ENCODE results near the gene ELK4. TPM values are rescaled to one million over a fixed set of nuclear protein-coding genes. Genes with fewer than 3 reads are reported as not detected.

The ELK4 gene
- total RNA-seq, 1 donor from 2014 or later: 22.9 TPM

DNA sequence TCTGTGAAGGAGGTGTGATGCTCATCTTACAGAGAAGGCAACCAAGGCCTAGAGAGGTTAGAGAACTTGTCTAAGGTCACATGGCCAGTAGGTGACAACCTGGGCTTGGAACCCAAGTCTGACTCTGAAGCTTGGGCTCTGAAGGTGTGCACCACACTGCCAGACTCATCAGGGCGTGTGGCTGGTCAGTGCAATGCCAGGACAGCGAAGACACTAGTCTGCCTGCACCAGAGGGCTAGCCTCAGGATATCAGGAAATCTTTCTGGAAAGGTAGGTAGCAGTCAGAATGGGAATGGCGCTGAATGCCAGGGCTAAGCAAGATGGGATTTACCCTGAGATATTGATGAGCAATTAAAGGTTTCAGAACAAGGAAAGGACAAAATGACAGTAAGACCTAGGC lies 34.9 kb downstream of the ELK4 start:
- no peak for DNase-seq (ENCODE audit: low read depth, low spot score)

DNA sequence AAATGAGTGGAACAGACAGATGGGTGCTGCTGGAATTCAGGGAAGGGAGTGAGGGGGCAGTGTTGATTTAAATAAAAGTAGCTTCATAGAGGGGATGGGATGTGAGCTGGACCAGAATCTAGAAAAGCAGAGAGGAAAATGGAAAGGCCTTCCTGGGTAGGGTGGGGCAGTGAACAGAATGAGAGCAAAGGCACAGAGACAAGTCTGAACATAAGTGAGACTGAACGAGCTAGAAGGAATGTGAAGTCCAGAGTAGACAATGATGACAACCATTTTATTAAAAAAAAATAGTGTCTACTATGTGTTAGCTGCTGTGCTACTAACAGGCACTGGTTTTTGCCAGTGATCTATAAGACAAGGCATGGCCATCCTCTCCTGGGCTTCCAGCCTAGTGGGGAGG lies 36.0 kb downstream of the ELK4 start:
- no peak for DNase-seq (ENCODE audit: low read depth, low spot score)

DNA sequence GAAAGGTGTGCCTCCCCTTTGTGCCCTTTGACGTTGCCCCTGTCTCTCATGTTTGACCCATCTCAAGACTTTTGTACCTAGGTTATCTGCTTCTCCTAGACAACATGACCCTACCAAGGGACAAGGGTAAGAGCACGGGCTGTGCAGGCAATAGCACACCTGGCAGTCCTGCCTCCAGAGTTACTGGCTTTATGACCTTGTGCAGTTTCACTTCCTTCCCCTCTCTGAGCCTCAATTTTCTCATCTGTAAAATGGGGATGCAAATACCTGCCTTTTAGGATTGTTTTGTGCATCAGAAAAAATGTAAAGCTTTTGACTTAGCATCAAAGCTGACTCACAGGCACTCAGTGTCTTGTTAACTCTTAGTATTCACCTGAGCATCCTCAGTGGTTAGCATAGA lies 36.4 kb downstream of the ELK4 start:
- DNase-seq (ENCODE audit: low read depth, low spot score): no peak

DNA sequence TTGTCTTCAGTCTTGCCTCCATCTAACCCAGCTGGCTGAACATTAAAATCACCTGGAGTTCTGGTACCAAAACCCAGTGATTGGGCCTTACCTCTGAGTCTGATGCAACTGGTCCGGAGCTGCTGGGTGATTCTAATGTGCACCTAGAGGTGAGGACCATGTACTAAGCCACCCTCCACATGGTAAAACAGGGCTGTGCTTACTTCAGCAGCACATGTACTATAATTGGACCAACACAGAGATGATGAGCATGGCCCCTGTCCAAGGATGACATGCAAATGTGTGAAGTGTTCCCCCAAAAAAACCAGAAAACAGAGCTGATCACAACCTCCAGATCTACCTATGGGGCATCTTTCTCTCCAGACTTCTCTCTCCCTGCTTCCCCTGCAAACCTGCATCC lies 37.0 kb downstream of the ELK4 start:
- no peak for DNase-seq (ENCODE audit: low read depth, low spot score)

DNA sequence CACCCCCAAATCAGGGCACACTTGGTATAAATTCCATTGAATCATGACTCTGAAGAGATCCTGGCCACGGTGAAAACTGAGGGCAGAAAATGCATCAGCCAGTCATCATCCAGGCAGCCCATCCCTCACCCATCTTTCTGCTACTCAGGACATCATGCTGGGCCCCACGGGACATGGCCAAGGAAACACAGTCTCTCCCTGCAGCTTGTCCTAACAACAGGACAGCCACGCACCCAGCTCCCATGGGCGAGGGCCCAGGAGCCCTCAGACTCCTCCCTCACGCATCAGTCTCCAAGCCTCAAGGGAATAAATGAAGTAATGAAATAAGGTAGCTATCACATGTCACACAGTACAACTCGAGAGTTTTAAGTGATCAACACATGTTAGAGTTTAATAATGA lies 37.8 kb downstream of the ELK4 start:
- no peak for DNase-seq (ENCODE audit: low read depth, low spot score)

DNA sequence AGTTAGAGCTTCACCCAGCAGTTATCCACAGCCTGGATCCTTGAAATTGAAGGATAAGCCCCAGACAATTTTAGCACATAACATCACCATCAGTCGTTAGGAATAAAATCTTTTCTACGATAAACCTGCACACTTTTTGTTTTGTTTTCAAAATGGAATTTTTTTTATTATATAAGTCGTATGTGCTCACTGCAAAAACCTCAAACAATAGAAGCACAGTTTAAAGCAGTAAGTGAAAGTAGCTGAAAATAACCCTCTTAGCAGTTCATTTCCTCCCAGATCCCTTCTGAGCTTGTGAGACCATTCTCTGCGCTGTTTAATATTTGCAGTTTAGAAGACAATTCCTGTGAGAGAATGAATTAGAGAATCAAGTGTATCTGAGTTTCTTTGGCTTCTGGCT lies 38.3 kb downstream of the ELK4 start:
- no peak for DNase-seq (ENCODE audit: low read depth, low spot score)

DNA sequence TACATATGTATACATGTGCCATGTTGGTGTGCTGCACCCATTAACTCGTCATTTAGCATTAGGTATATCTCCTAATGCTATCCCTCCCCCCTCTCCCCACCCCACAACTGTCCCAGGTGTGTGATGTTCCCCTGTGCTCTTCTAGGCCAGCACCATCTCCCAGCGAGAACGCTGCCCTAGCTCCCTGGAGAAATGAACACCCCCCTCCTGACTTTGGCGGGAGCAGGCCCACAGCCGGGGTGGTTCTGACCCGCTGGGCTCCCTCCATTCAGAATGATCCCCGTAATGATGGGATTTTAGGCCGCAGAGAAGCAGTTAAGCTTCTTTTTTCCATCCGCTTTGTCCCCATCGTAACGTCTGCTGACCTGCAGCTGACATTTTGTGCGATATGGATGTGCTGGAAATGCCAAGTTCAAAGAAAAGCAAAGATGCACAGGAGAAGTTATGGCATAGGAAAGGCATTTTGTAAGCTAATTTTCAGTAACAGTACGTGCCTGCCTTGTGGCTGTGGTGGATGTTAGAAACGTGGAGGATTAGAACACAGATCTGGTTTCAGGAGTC lies 39.3 kb downstream of the ELK4 start:
- DNase-seq (ENCODE audit: low read depth, low spot score): no peak

DNA sequence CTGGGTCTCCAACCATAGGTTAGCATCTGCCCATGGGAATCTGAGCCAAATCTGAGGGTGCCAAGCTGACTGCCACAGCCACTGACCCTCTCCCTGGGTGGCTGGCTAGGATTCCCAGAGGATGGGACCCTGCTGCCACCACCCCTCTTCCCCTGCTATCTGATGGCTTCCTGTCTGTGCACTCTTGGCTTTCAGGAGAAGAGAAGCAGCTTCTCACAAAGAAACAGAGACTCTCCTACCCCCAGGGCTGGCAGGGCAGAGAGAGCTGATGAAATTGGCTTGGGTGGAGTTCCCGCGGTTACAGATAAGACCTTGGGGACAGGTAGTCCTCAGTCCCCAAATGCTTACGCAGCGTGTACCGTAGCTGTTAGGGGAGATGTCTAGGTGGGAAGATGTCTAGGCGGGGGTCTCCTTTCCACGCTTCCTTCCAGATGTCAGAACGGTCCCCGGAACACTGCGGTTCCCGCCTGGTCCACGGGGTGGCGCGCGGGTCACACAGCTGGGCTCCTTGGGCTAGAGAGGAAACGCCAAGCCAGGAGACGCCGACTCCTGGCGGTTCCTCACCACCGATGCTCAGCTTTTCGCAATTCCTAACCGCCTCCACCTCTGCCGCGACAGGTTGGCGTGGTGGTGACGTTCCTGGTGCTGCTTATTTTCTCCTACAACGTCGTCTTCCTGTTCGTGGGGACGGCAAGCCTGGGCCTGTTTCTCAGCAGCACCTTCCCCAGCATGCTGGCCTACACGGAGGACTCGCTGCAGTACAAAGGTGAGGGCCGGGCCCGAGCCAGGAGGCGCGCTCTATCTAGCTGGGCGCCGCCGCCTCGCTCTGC lies 40.1 kb downstream of the ELK4 start:
- peak; percentile 35 for DNase-seq (ENCODE audit: low read depth, low spot score)

DNA sequence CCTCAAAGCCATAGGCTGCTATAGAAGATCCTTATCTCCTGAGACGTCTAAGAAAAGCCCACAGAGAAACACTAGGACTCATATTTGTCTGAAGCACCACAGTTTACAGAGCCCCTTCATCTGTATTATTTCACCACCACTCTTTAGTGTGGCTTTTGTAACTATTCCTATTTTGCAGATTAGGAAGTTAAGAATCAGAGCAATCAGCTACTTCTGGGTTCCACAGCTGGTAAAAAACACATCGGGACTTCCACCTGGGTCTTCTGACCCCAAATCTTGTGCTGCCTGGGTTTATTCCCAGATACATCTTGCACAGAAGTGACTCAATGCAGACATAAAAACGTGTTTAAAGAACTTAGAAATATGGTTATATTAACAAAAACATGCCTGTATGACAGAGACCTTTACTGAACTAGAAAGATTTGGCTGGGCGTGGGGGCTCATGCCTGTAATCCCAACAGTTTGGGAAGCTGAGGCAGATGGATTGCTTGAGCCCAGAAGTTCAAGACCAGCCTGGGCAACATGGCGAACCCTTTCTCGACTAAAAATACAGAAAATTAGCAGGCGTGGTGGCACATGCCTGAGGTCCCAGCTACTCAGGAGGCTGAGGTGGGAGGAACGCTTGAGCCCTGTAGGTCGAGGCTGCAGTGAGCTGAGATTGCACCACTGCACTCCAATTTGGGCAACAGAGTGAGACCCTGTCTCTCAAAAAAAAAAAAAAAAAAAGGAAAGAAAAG lies 40.9 kb downstream of the ELK4 start:
- DNase-seq (ENCODE audit: low read depth, low spot score): no peak

DNA sequence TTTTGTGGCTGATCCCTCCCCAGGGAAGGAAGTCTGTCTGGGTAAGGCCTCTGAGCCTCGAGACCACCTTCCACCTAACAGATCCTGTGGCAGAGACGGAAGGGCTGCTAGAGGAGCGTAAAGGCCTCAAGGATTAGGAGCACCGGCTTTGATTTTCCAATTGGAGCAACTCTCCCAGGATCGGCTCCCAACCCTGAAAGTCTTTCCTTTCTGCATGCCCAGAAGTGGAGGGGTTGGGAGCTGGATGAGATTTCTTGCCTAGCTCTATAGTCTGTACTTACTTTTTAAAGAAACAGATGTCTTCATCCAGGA lies 41.4 kb downstream of the ELK4 start:
- no peak for DNase-seq (ENCODE audit: low read depth, low spot score)

DNA sequence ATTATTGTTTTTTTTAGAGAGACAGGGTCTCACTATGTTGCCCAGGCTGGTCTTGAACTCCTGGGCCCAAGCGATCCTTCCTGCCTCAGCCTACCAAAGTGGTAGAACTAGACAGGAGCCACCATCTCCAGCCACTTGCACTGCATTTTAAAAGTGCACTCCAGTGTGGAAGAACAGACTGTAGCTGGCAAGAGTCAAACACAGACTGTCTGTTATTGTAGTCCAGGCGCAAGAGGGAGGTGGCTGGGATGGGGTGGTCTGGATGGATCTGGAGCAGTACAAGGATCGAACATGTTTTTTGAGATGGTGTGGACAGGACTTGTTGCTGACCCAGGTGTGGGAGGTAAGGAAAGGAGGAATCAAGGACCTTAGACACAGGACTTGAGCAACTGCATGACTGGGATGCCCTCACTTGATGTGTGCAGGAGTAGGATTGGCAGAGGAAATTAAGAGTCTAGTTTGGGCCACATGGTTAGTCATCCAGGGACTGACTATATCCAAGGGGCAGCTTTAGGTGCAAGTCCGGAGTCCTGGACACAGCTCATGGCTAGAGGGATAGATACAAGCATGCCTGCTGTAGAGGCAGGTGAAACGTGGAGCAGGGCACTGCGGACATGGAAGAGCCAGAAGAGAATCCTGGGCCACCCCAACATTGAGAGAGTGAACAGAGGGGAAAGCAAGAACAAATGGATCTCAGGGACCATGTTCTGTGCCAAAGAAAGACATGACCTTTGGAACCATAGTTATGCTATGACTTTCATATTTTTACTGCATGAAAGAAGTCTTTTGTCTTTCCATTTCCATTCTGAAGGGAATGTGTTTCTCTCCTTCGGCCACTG lies 42.0 kb downstream of the ELK4 start:
- no peak for DNase-seq (ENCODE audit: low read depth, low spot score)

DNA sequence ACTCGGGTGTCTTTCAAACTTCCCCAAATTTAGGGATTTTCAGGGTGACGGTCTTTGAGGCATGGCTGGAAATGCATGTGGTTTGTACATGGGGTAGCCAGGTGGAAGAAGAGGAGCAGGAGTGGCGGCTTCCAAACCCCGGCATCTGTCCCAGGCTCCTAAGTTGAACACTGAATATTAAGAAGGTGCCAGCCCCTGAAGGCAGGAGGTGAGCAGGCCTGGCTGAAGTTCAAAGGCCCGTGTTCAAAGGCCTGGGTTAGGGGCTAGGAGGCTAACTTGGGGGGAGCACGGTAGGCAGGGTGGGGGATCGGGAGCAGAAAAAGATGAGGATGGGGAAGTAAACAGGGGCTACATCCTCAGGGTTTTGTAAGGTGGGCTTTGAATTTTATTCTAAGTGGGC lies 42.8 kb downstream of the ELK4 start:
- no peak for DNase-seq (ENCODE audit: low read depth, low spot score)

DNA sequence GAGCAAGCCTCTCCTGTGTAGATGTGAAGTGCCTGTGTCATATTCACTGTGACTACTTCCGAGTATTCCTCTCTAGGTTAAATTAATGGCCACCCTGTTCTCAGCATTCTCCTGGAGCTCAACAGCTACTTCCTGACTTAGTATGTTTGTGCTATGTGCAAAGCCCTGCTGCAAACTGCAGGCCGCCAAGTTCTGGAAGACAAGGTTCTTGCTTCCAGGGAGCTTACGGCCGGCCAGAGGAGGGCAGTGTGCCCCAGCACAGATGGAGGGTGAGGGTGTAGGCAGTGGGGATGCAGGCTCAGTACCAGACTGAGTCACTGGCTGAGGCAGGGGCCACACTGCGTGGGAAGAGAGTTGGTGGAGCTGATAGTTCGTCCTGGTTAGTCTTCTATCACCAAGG lies 43.2 kb downstream of the ELK4 start:
- DNase-seq (ENCODE audit: low read depth, low spot score): peak; percentile 55

DNA sequence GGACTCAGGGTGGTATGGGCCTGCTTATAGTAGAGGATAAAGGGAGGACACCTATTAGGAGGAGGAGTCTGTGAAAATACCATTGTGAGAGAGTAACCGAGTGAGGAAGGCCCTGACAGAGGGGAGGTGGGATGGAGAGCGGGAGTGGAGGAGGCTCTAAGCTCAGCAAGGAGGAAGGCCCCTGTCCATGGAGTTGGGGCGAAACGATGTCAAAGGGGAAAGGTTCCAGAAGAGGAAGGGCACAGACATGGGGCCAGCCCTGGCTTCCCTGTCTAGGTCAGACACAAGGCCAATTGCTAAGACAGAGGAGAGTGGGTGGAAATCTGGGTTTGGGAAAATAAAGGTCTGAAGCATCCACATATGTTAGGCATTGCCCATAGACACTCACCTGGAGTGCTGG lies 44.2 kb downstream of the ELK4 start:
- DNase-seq (ENCODE audit: low read depth, low spot score): no peak

DNA sequence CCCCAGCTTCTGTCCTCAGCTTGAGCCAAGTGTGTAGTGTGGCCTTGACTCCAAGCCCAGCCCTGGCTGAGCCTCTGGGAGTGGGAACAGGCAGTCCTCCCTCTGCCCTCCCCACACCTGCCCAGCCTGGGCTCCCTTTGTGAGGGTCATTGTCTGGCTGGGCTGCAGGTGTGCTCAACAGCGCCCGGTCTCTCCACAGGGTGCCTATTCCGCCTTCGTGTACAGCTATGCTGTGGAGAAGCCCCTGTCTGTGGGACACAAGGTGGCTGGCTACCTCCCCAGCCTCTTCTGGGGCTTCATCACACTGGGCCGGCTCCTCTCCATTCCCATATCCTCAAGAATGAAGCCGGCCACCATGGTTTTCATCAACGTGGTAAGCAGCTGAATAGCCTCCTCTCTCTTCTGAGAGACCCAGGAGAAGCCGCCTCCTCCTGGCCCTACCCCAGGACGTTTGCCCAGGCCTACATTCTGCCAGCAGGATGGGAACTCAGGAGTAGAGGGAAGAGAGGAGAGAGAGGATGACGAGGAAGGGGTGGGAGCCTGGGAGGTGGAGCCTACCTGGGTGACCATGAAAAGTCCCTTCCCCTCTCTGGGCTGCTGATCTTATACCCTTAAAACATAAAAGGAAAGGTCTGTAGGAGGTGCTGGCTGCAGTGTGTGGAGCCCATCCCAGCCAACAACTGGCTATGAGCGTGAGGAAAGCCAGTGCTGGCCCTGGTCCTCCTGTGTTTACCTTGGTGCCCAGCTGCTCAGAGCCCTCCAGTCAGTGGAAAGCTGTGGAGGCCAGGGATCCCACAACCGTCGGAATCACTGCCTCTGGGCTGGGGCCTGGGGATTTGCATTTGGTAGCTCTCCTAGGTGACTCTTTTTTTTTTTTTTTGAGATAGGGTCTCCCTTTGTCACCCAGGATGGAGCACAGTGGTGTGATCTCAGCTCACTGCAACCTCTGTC lies 45.7 kb downstream of the ELK4 start:
- DNase-seq (ENCODE audit: low read depth, low spot score): no peak

DNA sequence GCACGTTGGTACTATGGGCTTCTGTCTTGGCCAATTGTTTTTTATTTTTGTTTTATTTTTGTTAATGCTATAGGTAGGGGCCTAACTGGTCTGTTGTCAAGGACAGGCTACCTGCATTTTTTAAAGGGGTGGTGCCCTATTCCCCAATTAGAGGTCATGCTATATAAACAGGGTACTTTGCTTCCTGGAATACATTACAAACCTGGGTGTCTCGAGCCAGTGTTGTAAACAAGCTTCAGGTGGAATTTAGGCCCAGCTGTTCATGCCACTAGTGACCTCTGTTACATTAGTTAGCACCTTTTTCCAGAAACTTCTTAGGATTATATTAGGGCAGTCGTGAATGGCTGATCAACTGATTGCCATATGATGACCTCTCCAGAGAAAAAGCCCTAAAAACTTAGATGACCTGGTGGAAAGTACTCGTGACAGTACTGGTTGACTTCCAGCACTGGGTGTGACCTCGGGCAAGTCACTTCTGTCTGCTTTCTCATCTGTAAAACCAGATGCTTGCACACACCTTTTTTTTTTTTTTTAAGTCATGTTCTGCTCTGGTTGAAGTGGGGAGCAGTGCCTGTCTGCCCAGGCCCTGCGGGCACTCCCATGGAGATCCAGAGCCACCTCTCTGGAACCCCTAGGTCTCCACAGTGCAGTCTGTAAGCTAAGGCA lies 46.5 kb downstream of the ELK4 start:
- no peak for DNase-seq (ENCODE audit: low read depth, low spot score)

DNA sequence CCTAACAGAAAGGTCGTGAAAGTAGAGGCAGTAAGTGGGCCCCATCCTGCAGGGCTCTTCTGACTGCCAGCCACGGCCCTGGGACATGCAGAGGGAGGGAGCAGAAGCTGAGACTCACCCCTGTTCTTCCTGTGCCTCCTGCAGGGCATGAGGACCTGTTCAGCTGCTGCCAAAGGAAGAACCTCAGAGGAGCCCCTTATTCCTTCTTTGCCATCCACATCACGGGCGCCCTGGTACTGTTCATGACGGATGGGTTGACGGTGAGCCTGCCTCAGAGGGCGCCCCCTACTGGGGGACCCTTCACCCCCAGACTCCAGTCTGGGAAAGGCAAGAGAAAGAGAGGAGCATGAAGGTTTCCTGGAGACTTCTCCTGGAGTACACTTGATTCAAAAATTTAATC lies 47.1 kb downstream of the ELK4 start:
- no peak for DNase-seq (ENCODE audit: low read depth, low spot score)

DNA sequence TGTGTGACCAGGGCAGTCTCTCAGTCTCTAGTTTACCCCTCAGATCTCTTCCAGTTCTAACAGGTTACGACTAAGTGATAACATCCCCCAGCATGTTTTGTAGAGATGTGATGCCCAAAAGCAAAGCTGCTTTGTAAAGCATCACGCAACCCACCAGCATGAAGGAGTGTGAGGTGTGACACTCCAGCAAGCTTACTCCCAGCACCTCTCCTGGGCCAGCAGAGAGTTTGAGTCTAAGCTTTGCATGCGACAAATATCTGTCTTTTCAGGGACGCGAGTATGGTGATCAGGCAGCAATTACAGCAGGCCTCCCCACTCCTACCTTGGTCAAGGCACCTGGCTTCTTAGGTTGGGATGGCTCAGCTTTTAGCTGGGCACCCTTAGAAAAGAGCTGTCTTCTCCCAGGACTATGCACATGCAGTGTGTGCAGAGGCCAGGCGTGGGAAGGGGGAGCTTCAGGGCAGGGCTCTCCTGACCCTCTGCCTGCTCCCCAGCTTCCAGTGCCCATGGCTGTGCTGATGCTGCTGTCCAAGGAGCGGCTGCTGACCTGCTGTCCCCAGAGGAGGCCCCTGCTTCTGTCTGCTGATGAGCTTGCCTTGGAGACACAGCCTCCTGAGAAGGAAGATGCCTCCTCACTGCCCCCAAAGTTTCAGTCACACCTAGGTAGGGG lies 48.2 kb downstream of the ELK4 start:
- no peak for DNase-seq (ENCODE audit: low read depth, low spot score)

DNA sequence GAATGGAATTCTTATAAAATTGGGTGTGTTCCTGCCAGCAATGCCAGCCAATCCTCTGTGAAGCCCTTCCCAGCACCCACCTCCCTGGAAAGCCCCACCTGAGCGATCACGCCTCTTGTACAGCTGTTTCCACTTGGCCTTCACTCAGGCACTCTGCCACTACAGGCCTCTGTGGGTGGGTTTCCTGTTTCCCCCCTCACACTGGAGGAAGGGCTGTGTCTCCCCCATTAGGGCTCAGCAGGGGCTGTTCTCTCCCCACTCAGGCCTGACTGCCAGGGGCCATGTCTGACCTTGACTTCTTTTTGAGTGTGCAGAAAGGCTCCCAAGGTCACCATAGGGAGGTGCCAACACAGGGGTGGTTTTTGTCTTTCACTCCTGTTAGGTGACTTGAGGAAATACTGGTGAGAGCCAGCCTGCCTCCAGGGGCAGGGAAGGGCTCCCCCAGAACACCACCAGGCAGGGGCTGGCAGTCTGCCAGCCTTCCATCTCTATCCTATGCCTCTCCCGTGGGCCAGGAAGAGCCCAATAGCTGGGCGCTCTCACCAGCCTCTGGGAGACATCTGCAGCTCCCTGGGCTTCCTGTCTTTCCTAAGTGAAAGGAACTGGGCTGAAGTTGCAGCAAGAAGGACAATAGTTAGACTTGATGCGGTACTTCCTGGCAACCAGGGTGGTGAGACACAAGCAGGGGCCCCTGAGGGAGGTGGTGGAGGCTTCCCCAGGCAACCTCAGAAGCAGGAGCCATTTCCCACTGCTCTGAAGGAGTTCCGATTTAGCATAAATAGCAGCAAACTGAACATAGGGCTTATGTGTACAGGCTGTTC lies 49.1 kb downstream of the ELK4 start:
- DNase-seq (ENCODE audit: low read depth, low spot score): no peak
